Measurements from ENCODE around the gene ARHGAP20. TPM values are rescaled to one million over a fixed set of nuclear protein-coding genes. Genes with fewer than 3 reads are reported as not detected.

Gene ARHGAP20
- total RNA-seq, 1 donor = 2.2 TPM

GRCh38 chr11:110759972-110760381, 47.7 kb upstream of the ARHGAP20 start:
- H3K79me2 ChIP-seq (ENCODE audit: insufficient read depth, low read length) = no peaks in the 10 kb centered on the region
- no peaks in the 10 kb centered on the region for H3K9me3 ChIP-seq (ENCODE audit: low read depth, low read length)
- H3K4me3 ChIP-seq (ENCODE audit: insufficient read depth, low read length) = no peak overlapping the region
- no peaks in the 10 kb centered on the region for H3K27me3 ChIP-seq (ENCODE audit: insufficient read depth, low read length)
- no peak for DNase-seq (ENCODE audit: insufficient read length, low spot score, missing footprints)
- no peak overlapping the region for H3K4me2 ChIP-seq (ENCODE audit: insufficient read depth, low read length)
- no peak for TF ChIP-seq CTCF (IDR thresholded peaks at IDR 0.05; ENCODE audit: extremely low read depth, low read depth, low read length)
- H3K4me1 ChIP-seq (ENCODE audit: insufficient read depth, low read length) = peaks cover 16% of the 10 kb centered on the region
- H4K20me1 ChIP-seq (ENCODE audit: insufficient read depth, low read length) = no peaks in the 10 kb centered on the region
- no peak overlapping the region for H3K27ac ChIP-seq (ENCODE audit: low read depth, low read length)
- H3K36me3 ChIP-seq (ENCODE audit: insufficient read depth, low read length) = no peaks in the 10 kb centered on the region
- H2AFZ ChIP-seq (ENCODE audit: low read length) = no peak overlapping the region

- H3K4me3 ChIP-seq (ENCODE audit: insufficient read depth, low read length) = no peak overlapping the region
- H3K27me3 ChIP-seq (ENCODE audit: insufficient read depth, low read length) = no peaks in the 10 kb centered on the region
- no peak overlapping the region for H3K27ac ChIP-seq (ENCODE audit: low read depth, low read length)
- no peak for TF ChIP-seq CTCF (IDR thresholded peaks at IDR 0.05; ENCODE audit: extremely low read depth, low read depth, low read length)
- no peaks in the 10 kb centered on the region for H3K36me3 ChIP-seq (ENCODE audit: insufficient read depth, low read length)
- H3K9me3 ChIP-seq (ENCODE audit: low read depth, low read length) = no peaks in the 10 kb centered on the region
- no peaks in the 10 kb centered on the region for H3K79me2 ChIP-seq (ENCODE audit: insufficient read depth, low read length)
- H2AFZ ChIP-seq (ENCODE audit: low read length) = no peak overlapping the region
- no peaks in the 10 kb centered on the region for H4K20me1 ChIP-seq (ENCODE audit: insufficient read depth, low read length)
- no peak overlapping the region for H3K4me2 ChIP-seq (ENCODE audit: insufficient read depth, low read length)
- DNase-seq (ENCODE audit: insufficient read length, low spot score, missing footprints) = no peak
- peaks cover 6% of the 10 kb centered on the region for H3K4me1 ChIP-seq (ENCODE audit: insufficient read depth, low read length)
Observed at GRCh38 chr11:110757962-110758755, 45.9 kb upstream of the ARHGAP20 start.

GRCh38 chr11:110757066-110757465, 44.8 kb upstream of the ARHGAP20 start:
- Histone ChIP-seq H3K79me2 (ENCODE audit: insufficient read depth, low read length) (no peaks in the 10 kb centered on the region), H2AFZ (ENCODE audit: low read length) (no peak overlapping the region), H3K9me3 (ENCODE audit: low read depth, low read length) (no peaks in the 10 kb centered on the region), H3K27me3 (ENCODE audit: insufficient read depth, low read length) (no peaks in the 10 kb centered on the region), H3K4me3 (ENCODE audit: insufficient read depth, low read length) (no peak overlapping the region), H3K4me2 (ENCODE audit: insufficient read depth, low read length) (no peak overlapping the region), H3K27ac (ENCODE audit: low read depth, low read length) (no peak overlapping the region), H3K4me1 (ENCODE audit: insufficient read depth, low read length) (no peaks in the 10 kb centered on the region), H3K36me3 (ENCODE audit: insufficient read depth, low read length) (no peaks in the 10 kb centered on the region), H4K20me1 (ENCODE audit: insufficient read depth, low read length) (no peaks in the 10 kb centered on the region)
- no peak for DNase-seq (ENCODE audit: insufficient read length, low spot score, missing footprints)
- TF ChIP-seq CTCF (IDR thresholded peaks at IDR 0.05; ENCODE audit: extremely low read depth, low read depth, low read length) = no peak

GRCh38 chr11:110755941-110756340, 43.7 kb upstream of the ARHGAP20 start:
- no peaks in the 10 kb centered on the region for H3K79me2 ChIP-seq (ENCODE audit: insufficient read depth, low read length)
- no peak overlapping the region for H2AFZ ChIP-seq (ENCODE audit: low read length)
- no peak for TF ChIP-seq CTCF (IDR thresholded peaks at IDR 0.05; ENCODE audit: extremely low read depth, low read depth, low read length)
- no peaks in the 10 kb centered on the region for H4K20me1 ChIP-seq (ENCODE audit: insufficient read depth, low read length)
- H3K4me3 ChIP-seq (ENCODE audit: insufficient read depth, low read length) = no peak overlapping the region
- H3K36me3 ChIP-seq (ENCODE audit: insufficient read depth, low read length) = no peaks in the 10 kb centered on the region
- no peaks in the 10 kb centered on the region for H3K9me3 ChIP-seq (ENCODE audit: low read depth, low read length)
- no peaks in the 10 kb centered on the region for H3K4me1 ChIP-seq (ENCODE audit: insufficient read depth, low read length)
- no peak for DNase-seq (ENCODE audit: insufficient read length, low spot score, missing footprints)
- no peak overlapping the region for H3K4me2 ChIP-seq (ENCODE audit: insufficient read depth, low read length)
- no peaks in the 10 kb centered on the region for H3K27me3 ChIP-seq (ENCODE audit: insufficient read depth, low read length)
- no peak overlapping the region for H3K27ac ChIP-seq (ENCODE audit: low read depth, low read length)

Measured in osteoblast (primary cell).